Liver (tissue), 9 donors: ENCODE results near the gene LYRM4. TPM values are rescaled to one million over a fixed set of nuclear protein-coding genes. Genes with fewer than 3 reads are reported as not detected.

Experiments used
- DNase-seq: peaks from one replicate; pipeline ENCODE4 v3.0.0-alpha.2; 2017; ENCODE audit warnings: low spot score
- H3K27ac ChIP-seq, 2 donors: one replicate each; pipeline ENCODE4 v1.7.0; 2013; ENCODE audit warnings: inconsistent platforms in 2 of 2, low read length in 2 of 2, control low read depth in 1 of 2, low read depth in 1 of 2, mild to moderate bottlenecking in 1 of 2
- H3K27me3 ChIP-seq, 4 donors: one replicate each; pipeline versions ENCODE4 v1.6.1 to v1.7.0; 2013; ENCODE audit warnings: low read length in 3 of 4, inconsistent platforms in 1 of 4, mild to moderate bottlenecking in 1 of 4, moderate library complexity in 1 of 4; ENCODE audit not compliant: control insufficient read depth in 4 of 4, insufficient read depth in 4 of 4
- H3K36me3 ChIP-seq, 4 donors: one replicate each; pipeline versions ENCODE4 v1.6.1 to v1.7.0; 2013; ENCODE audit warnings: low read length in 3 of 4, mild to moderate bottlenecking in 3 of 4, low read depth in 1 of 4, moderate library complexity in 1 of 4; ENCODE audit not compliant: control insufficient read depth in 4 of 4, insufficient read depth in 3 of 4
- H3K4me1 ChIP-seq, 4 donors: one replicate each; pipeline versions ENCODE4 v1.6.1 to v1.7.0; 2013; ENCODE audit warnings: low read length in 3 of 4, mild to moderate bottlenecking in 3 of 4, moderate library complexity in 1 of 4; ENCODE audit not compliant: control insufficient read depth in 4 of 4, insufficient read depth in 4 of 4
- H3K4me3 ChIP-seq, 3 donors: one replicate each; pipeline versions ENCODE4 v1.6.1 to v1.7.0; 2013; ENCODE audit warnings: low read length in 3 of 3, control low read depth in 1 of 3, low read depth in 1 of 3, mild to moderate bottlenecking in 1 of 3
- H3K9ac ChIP-seq, 2 donors: one replicate each; pipeline ENCODE4 v1.7.0; 2013; ENCODE audit warnings: low read length in 2 of 2, mild to moderate bottlenecking in 2 of 2, moderate library complexity in 2 of 2, control low read depth in 1 of 2, low read depth in 1 of 2
- H3K9me3 ChIP-seq, 4 donors: one replicate each; pipeline versions ENCODE4 v1.6.1 to v1.7.0; 2013; ENCODE audit warnings: low read length in 3 of 4; ENCODE audit not compliant: control insufficient read depth in 4 of 4
- EGR1 ChIP-seq, 2 donors: IDR thresholded peaks; 2 replicates each; pipeline ENCODE4 v1.6.1; 2016 to 2018; ENCODE audit warnings: antibody characterized with exemption in 2 of 2, low read depth in 2 of 2
- FOXA1 ChIP-seq: IDR thresholded peaks from 2 replicates; pipeline ENCODE4 v1.6.1; 2016; ENCODE audit warnings: antibody characterized with exemption
- FOXA2 ChIP-seq: IDR thresholded peaks from 2 replicates; pipeline ENCODE4 v1.6.1; 2016; ENCODE audit warnings: antibody characterized with exemption
- GABPA ChIP-seq, 2 donors: IDR thresholded peaks in 1 of 2; conservative IDR thresholded peaks in 1 of 2; 2 replicates each; pipeline ENCODE4 v1.6.1; 2016; ENCODE audit warnings: antibody characterized with exemption in 2 of 2, mild to moderate bottlenecking in 1 of 2, moderate library complexity in 1 of 2
- HNF4A ChIP-seq, 2 donors: conservative IDR thresholded peaks; 2 replicates each; pipeline ENCODE4 v1.6.1; 2016; ENCODE audit warnings: antibody characterized with exemption in 2 of 2, mild to moderate bottlenecking in 2 of 2
- HNF4G ChIP-seq: IDR thresholded peaks from 2 replicates; pipeline ENCODE4 v1.6.1; 2016; ENCODE audit warnings: antibody characterized with exemption
- JUND ChIP-seq, 2 donors: IDR thresholded peaks; 2 replicates each; pipeline ENCODE4 v1.6.1; 2016; ENCODE audit warnings: antibody characterized with exemption in 2 of 2
- NR2F2 ChIP-seq: IDR thresholded peaks from 2 replicates; pipeline ENCODE4 v1.6.1; 2016; ENCODE audit warnings: antibody characterized with exemption
- RAD21 ChIP-seq, 2 donors: IDR thresholded peaks; 2 replicates each; pipeline ENCODE4 v1.6.1; 2016; ENCODE audit warnings: antibody characterized with exemption in 2 of 2, mild to moderate bottlenecking in 2 of 2
- RXRA ChIP-seq, 2 donors: IDR thresholded peaks; 2 replicates each; pipeline ENCODE4 v1.6.1; 2017 to 2018; ENCODE audit warnings: antibody characterized with exemption in 2 of 2, mild to moderate bottlenecking in 1 of 2
- SP1 ChIP-seq: IDR thresholded peaks from 2 replicates; pipeline ENCODE4 v1.6.1; 2018; ENCODE audit warnings: antibody characterized with exemption, mild to moderate bottlenecking
- TAF1 ChIP-seq: conservative IDR thresholded peaks from 2 replicates; pipeline ENCODE4 v1.6.1; 2016; ENCODE audit warnings: antibody characterized with exemption, mild to moderate bottlenecking
- YY1 ChIP-seq: IDR thresholded peaks from 2 replicates; pipeline ENCODE4 v1.6.1; 2016; ENCODE audit warnings: antibody characterized with exemption, mild to moderate bottlenecking
- WGBS: extraction: QIAGEN DNeasy Blood & Tissue Kit; methylation state at CpG from one replicate; pipeline ENCODE4 v1.1.7; 2013; 5-methylcytosine and 5-hydroxymethylcytosine counted together
- polyA plus RNA-seq, 2 donors: library from polyadenylated mRNA; stranded (reverse) in 1 of 2; unstranded in 1 of 2; fragments of 200-250 nt in 1 of 2; fragments of >200 nt in 1 of 2; fragmentation: Nextera tagmentation in 1 of 2; extraction: Ambion mirVana in 1 of 2; gene quantifications; one replicate each; pipeline versions ENCODE4 v1.2.1 to v1.2.3, GENCODE V29; 2013 to 2015
- total RNA-seq, 2 donors: library from RNA; depleted of rRNA; stranded (reverse); fragments of >200 nt; gene quantifications; one replicate each; pipeline ENCODE4 v1.2.3, GENCODE V29; 2014
- TF ChIP-seq, protein P1 (sequence below): fragments of 150-350 bp; IDR thresholded peaks from 2 replicates; pipeline ENCODE4 v1.5.1; 2017; ENCODE audit warnings: improper control_type of control experiment, low read depth, low read length; ENCODE audit not compliant: missing input control
- TF ChIP-seq, protein P2 (sequence below): IDR thresholded peaks from 2 replicates; pipeline ENCODE4 v1.6.1; 2016; ENCODE audit warnings: antibody characterized with exemption
- TF ChIP-seq, protein P3 (sequence below): IDR thresholded peaks from 2 replicates; pipeline ENCODE4 v1.6.1; 2016; ENCODE audit warnings: antibody characterized with exemption
- TF ChIP-seq, protein P4 (sequence below): IDR thresholded peaks from 2 replicates; pipeline ENCODE4 v1.6.1; 2016; ENCODE audit warnings: antibody characterized with exemption, mild to moderate bottlenecking
- donor health status: healthy.
- donor health status: healthy.
- donor health status: healthy.
- donor health status: healthy.
- donor health status: healthy.

LYRM4 gene
- total and polyA plus RNA-seq, 4 donors, result 4.4 to 13.1 (median 6.5) TPM

DNA sequence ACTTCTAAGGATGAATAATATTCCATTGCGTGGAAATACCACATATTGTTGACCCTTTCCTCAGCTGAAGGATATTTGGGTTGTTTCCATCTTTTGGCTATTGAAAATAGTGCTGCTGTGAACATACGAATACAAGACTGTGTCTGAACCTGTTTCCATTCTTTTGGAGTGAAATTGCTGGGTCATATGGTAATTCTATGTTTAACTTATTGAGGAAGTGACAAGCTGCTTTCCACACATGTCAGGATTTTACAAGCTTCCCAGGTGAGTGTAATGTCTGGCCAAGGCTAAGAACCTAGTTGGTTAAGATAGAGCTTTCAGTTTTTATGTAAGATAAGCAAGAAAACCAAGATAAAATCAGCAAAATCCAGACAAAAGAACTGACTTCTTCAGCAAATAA is 126.8 kb downstream of the LYRM4 start:
- Histone ChIP-seq H3K4me3 (no peak overlapping the region), H3K4me1 (peaks cover 0 to 2% (median under 1%) of the 10 kb centered on the region in 4 donors), H3K27me3 (no peaks in the 10 kb centered on the region), H3K27ac (no peak overlapping the region), H3K9me3 (no peaks in the 10 kb centered on the region), H3K36me3 (no peaks in the 10 kb centered on the region), H3K9ac (no peak overlapping the region)
- WGBS, result 91% methylated on average over 2 of the region's 2 CpGs
- no peak for DNase-seq
- TF ChIP-seq FOXA1, result no peak
- TF ChIP-seq, protein P1, sequence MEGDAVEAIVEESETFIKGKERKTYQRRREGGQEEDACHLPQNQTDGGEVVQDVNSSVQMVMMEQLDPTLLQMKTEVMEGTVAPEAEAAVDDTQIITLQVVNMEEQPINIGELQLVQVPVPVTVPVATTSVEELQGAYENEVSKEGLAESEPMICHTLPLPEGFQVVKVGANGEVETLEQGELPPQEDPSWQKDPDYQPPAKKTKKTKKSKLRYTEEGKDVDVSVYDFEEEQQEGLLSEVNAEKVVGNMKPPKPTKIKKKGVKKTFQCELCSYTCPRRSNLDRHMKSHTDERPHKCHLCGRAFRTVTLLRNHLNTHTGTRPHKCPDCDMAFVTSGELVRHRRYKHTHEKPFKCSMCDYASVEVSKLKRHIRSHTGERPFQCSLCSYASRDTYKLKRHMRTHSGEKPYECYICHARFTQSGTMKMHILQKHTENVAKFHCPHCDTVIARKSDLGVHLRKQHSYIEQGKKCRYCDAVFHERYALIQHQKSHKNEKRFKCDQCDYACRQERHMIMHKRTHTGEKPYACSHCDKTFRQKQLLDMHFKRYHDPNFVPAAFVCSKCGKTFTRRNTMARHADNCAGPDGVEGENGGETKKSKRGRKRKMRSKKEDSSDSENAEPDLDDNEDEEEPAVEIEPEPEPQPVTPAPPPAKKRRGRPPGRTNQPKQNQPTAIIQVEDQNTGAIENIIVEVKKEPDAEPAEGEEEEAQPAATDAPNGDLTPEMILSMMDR, result no peak
- no peak for TF ChIP-seq RXRA (IDR thresholded peaks at IDR 0.05)
- TF ChIP-seq RAD21 (IDR thresholded peaks at IDR 0.05), result no peak
- no peak for TF ChIP-seq HNF4A (conservative IDR thresholded peaks at IDR 0.05)
- TF ChIP-seq FOXA2, result no peak
- no peak for TF ChIP-seq SP1
- TF ChIP-seq YY1, result no peak
- TF ChIP-seq, protein P2, sequence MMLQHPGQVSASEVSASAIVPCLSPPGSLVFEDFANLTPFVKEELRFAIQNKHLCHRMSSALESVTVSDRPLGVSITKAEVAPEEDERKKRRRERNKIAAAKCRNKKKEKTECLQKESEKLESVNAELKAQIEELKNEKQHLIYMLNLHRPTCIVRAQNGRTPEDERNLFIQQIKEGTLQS, result no peak
- TF ChIP-seq NR2F2, result no peak
- TF ChIP-seq TAF1, result no peak
- TF ChIP-seq, protein P3, sequence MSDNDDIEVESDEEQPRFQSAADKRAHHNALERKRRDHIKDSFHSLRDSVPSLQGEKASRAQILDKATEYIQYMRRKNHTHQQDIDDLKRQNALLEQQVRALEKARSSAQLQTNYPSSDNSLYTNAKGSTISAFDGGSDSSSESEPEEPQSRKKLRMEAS, result no peak
- TF ChIP-seq, protein P4, sequence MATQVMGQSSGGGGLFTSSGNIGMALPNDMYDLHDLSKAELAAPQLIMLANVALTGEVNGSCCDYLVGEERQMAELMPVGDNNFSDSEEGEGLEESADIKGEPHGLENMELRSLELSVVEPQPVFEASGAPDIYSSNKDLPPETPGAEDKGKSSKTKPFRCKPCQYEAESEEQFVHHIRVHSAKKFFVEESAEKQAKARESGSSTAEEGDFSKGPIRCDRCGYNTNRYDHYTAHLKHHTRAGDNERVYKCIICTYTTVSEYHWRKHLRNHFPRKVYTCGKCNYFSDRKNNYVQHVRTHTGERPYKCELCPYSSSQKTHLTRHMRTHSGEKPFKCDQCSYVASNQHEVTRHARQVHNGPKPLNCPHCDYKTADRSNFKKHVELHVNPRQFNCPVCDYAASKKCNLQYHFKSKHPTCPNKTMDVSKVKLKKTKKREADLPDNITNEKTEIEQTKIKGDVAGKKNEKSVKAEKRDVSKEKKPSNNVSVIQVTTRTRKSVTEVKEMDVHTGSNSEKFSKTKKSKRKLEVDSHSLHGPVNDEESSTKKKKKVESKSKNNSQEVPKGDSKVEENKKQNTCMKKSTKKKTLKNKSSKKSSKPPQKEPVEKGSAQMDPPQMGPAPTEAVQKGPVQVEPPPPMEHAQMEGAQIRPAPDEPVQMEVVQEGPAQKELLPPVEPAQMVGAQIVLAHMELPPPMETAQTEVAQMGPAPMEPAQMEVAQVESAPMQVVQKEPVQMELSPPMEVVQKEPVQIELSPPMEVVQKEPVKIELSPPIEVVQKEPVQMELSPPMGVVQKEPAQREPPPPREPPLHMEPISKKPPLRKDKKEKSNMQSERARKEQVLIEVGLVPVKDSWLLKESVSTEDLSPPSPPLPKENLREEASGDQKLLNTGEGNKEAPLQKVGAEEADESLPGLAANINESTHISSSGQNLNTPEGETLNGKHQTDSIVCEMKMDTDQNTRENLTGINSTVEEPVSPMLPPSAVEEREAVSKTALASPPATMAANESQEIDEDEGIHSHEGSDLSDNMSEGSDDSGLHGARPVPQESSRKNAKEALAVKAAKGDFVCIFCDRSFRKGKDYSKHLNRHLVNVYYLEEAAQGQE, result no peak
- TF ChIP-seq GABPA (IDR thresholded peaks at IDR 0.05 in 1 of 2, conservative IDR thresholded peaks at IDR 0.05 in 1 of 2), result no peak
- TF ChIP-seq EGR1 (IDR thresholded peaks at IDR 0.05; ENCODE audit: low read depth in 2 of 2), result no peak

DNA sequence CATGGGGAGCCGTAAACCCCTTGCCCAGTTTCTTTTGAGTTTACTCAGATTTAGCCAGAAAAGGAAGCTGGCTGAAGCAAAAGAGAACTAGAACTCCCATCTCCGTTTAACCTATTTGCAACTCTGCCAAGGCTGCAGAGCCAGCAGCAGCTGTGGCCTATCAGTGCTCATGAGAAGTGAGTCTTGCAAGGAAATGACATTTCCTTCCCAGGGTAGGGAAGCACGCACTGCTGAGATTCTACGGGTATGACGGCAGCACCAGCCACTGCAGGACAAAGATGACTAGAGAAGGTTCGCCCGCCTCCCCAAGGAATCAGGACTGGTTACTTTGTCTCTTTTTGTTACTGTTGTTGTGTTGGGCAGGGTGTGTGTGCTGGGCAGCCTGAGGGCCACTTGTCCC is 128.0 kb downstream of the LYRM4 start:
- Histone ChIP-seq H3K27me3 (no peaks in the 10 kb centered on the region), H3K27ac (peak overlapping the region in 1 of 2 donors; percentile 17), H3K4me3 (no peak overlapping the region), H3K9ac (no peak overlapping the region), H3K4me1 (no peaks in the 10 kb centered on the region), H3K9me3 (no peaks in the 10 kb centered on the region), H3K36me3 (no peaks in the 10 kb centered on the region)
- WGBS, result 69% methylated on average over 7 of the region's 7 CpGs
- TF ChIP-seq JUND (IDR thresholded peaks at IDR 0.05) (no peak), NR2F2 (peak; percentile 47), HNF4G (no peak), FOXA2 (no peak), EGR1 (IDR thresholded peaks at IDR 0.05; ENCODE audit: low read depth in 2 of 2) (no peak), SP1 (peak; percentile 55), RAD21 (IDR thresholded peaks at IDR 0.05) (peak in 1 of 2 donors; percentile 44), YY1 (no peak), TAF1 (no peak), RXRA (IDR thresholded peaks at IDR 0.05) (no peak)
- TF ChIP-seq, protein P3, result no peak
- TF ChIP-seq, protein P4, result peak; percentile 24
- TF ChIP-seq, protein P2, result no peak
- DNase-seq, result no peak
